HCT116 (cell line): Measurements from ENCODE around the gene AIMP1. TPM values are rescaled to one million over a fixed set of nuclear protein-coding genes. Genes with fewer than 3 reads are reported as not detected.

ENCODE experiments used
- ATAC-seq: fragments of 200-7000 bp; cut with Tn5 transposase; 2 replicates; pipeline ENCODE4 v1.9.1; 2020; ENCODE audit warnings: mild to moderate bottlenecking, moderate library complexity
- BruUV-seq: library from RNA; stranded (reverse); fragments of 400-500 nt; replicated peaks from 2 replicates; lab custom pipeline; 2021; lab: Mats Ljungman, UMichigan
- CTCF ChIA-PET: fragments of 300-600 bp; sonication (Branson Sonifier 250); formaldehyde crosslinking; loops from one replicate; lab custom pipeline; 2021; ENCODE audit warnings: antibody characterized with exemption; lab: Charles Lee
- POLR2A ChIA-PET: fragments of 300-600, 350-600 bp; sonication (Branson Sonifier 250); formaldehyde crosslinking; loops from one replicate; lab custom pipeline; 2021; ENCODE audit warnings: antibody characterized with exemption; lab: Charles Lee
- RAD21 ChIA-PET, 2 experiments: fragments of 300-600 bp; sonication (Branson Sonifier 250); formaldehyde crosslinking; loops; one replicate each; lab custom pipeline; 2023; ENCODE audit warnings: low total read pairs in 2 of 2; ENCODE audit not compliant: uncharacterized antibody in 2 of 2, unreplicated experiment in 2 of 2, low non-redundant PET in 1 of 2; lab: Charles Lee
- DNase-seq: peaks from one replicate; pipeline ENCODE4 v3.0.0-alpha.2; 2010; ENCODE audit warnings: low read depth, low spot score
- H2AFZ ChIP-seq: fragments of 200-600 bp; shearing (Covaris generic), sonication (generic); 2 replicates; pipeline ENCODE4 v1.6.1; 2017; ENCODE audit warnings: low read depth, mixed run types, mixed read lengths, antibody characterized with exemption, low read length; ENCODE audit not compliant: poor library complexity, severe bottlenecking
- H3K27ac ChIP-seq: 2 replicates; pipeline ENCODE4 v1.5.1; 2012; ENCODE audit warnings: low read depth, low read length
- H3K27me3 ChIP-seq: fragments of 200-600 bp; sonication (generic); 2 replicates; pipeline ENCODE4 v1.6.1; 2016; ENCODE audit warnings: mixed run types, low read length, mixed read lengths; ENCODE audit not compliant: insufficient read depth
- H3K36me3 ChIP-seq, 2 experiments: fragments of 200-500 bp in 1 of 2; fragments of 200-600 bp in 1 of 2; sonication (Bioruptor generic) in 1 of 2; sonication (generic) in 1 of 2; 2 replicates each; pipeline versions ENCODE4 v1.5.1 to v1.6.1; 2014 to 2016; ENCODE audit warnings: low read length in 2 of 2, inconsistent platforms in 1 of 2, mixed read lengths in 1 of 2, mixed run types in 1 of 2; ENCODE audit not compliant: insufficient read depth in 2 of 2, control insufficient read depth in 1 of 2
- H3K4me1 ChIP-seq, 2 experiments: fragments of 200-600 bp in 1 of 2; sonication (generic) in 1 of 2; 2 replicates each; pipeline versions ENCODE4 v1.5.1 to v1.6.1; 2012 to 2017; ENCODE audit warnings: low read length in 2 of 2, inconsistent platforms in 1 of 2, mild to moderate bottlenecking in 1 of 2, mixed read lengths in 1 of 2, mixed run types in 1 of 2, moderate library complexity in 1 of 2; ENCODE audit not compliant: insufficient read depth in 2 of 2, control insufficient read depth in 1 of 2
- H3K4me2 ChIP-seq: fragments of 200-600 bp; sonication (generic); 2 replicates; pipeline ENCODE4 v1.6.1; 2017; ENCODE audit warnings: mixed run types, low read length, mixed read lengths
- H3K4me3 ChIP-seq, 2 experiments: fragments of 200-600 bp in 1 of 2; sonication (generic) in 1 of 2; replicated peaks in 1 of 2; 2 replicates each; pipeline ENCODE4 v1.5.1; 2011 to 2016; ENCODE audit warnings: low read length in 2 of 2, control low read depth in 1 of 2, low read depth in 1 of 2, mild to moderate bottlenecking in 1 of 2, mixed read lengths in 1 of 2, mixed run types in 1 of 2
- H3K79me2 ChIP-seq: fragments of 200-600 bp; sonication (generic); 2 replicates; pipeline ENCODE4 v1.6.1; 2017; ENCODE audit warnings: mild to moderate bottlenecking, mixed run types, low read length, moderate library complexity, mixed read lengths; ENCODE audit not compliant: insufficient read depth
- H3K9ac ChIP-seq: fragments of 200-600 bp; sonication (generic); 2 replicates; pipeline ENCODE4 v1.6.1; 2016; ENCODE audit warnings: low read length, mixed read lengths
- H3K9me2 ChIP-seq: fragments of 200-600 bp; sonication (generic), shearing (Covaris generic); 2 replicates; pipeline ENCODE4 v1.6.1; 2017; ENCODE audit warnings: mixed run types, mild to moderate bottlenecking, moderate library complexity; ENCODE audit not compliant: insufficient read depth
- H3K9me3 ChIP-seq, 2 experiments: fragments of 200-500 bp in 1 of 2; fragments of 200-600 bp in 1 of 2; sonication (Bioruptor generic) in 1 of 2; sonication (generic) in 1 of 2; 2 replicates each; pipeline ENCODE4 v1.6.1; 2014 to 2017; ENCODE audit warnings: low read length in 2 of 2, mixed read lengths in 2 of 2, inconsistent platforms in 1 of 2, low read depth in 1 of 2, mild to moderate bottlenecking in 1 of 2, mixed run types in 1 of 2, moderate library complexity in 1 of 2; ENCODE audit not compliant: control insufficient read depth in 1 of 2, insufficient read depth in 1 of 2
- H4K20me1 ChIP-seq: fragments of 200-600 bp; sonication (generic), shearing (Covaris generic); 2 replicates; pipeline ENCODE4 v1.6.1; 2017; ENCODE audit warnings: mixed run types, mild to moderate bottlenecking, moderate library complexity; ENCODE audit not compliant: insufficient read depth
- CBX3 ChIP-seq: IDR thresholded peaks from 2 replicates; pipeline ENCODE4 v1.6.1; 2012; ENCODE audit warnings: low read depth
- CTCF ChIP-seq, 3 experiments: fragments of 200-600 bp in 1 of 3; sonication (generic) in 1 of 3; IDR thresholded peaks in 2 of 3; conservative IDR thresholded peaks in 1 of 3; 2 replicates each; pipeline ENCODE4 v1.5.1; 2012 to 2017; ENCODE audit warnings: low read depth in 2 of 3, low read length in 2 of 3, antibody characterized with exemption in 1 of 3, borderline replicate concordance in 1 of 3, control low read depth in 1 of 3, mild to moderate bottlenecking in 1 of 3, mixed read lengths in 1 of 3, mixed run types in 1 of 3, moderate library complexity in 1 of 3; ENCODE audit not compliant: insufficient read depth in 1 of 3
- ELF1 ChIP-seq: IDR thresholded peaks from 2 replicates; pipeline ENCODE4 v1.6.1; 2012; ENCODE audit warnings: low read depth, borderline replicate concordance
- EZH2 ChIP-seq: fragments of 200-600 bp; sonication (generic); IDR thresholded peaks from 2 replicates; pipeline ENCODE4 v1.6.1; 2017; ENCODE audit warnings: antibody characterized with exemption, mixed run types
- EZH2phosphoT487 ChIP-seq: fragments of 200-600 bp; IDR thresholded peaks from 2 replicates; pipeline ENCODE4 v1.6.1; 2018; ENCODE audit warnings: antibody characterized with exemption, borderline replicate concordance
- FOSL1 ChIP-seq: IDR thresholded peaks from 2 replicates; pipeline ENCODE4 v1.6.1; 2012; ENCODE audit warnings: low read depth
- JUND ChIP-seq: IDR thresholded peaks from 2 replicates; pipeline ENCODE4 v1.6.1; 2012
- MAX ChIP-seq: IDR thresholded peaks from 2 replicates; pipeline ENCODE4 v1.6.1; 2012
- POLR2A ChIP-seq: IDR thresholded peaks from 2 replicates; pipeline ENCODE4 v1.7.0; 2011; ENCODE audit warnings: borderline replicate concordance; ENCODE audit not compliant: insufficient read depth, insufficient read length; ENCODE audit errors: extremely low read depth
- POLR2AphosphoS5 ChIP-seq: IDR thresholded peaks from 2 replicates; pipeline ENCODE4 v1.6.1; 2011; ENCODE audit warnings: mild to moderate bottlenecking, low read depth, low read length, moderate library complexity
- REST ChIP-seq: IDR thresholded peaks from 2 replicates; pipeline ENCODE4 v1.6.1; 2012; ENCODE audit warnings: low read depth
- SRF ChIP-seq: IDR thresholded peaks from 2 replicates; pipeline ENCODE4 v1.6.1; 2012; ENCODE audit warnings: low read depth
- TCF7L2 ChIP-seq: IDR thresholded peaks from 2 replicates; pipeline ENCODE4 v1.7.0; 2011; ENCODE audit warnings: borderline replicate concordance, inconsistent platforms; ENCODE audit not compliant: insufficient read depth, insufficient read length; ENCODE audit errors: extremely low read depth
- ZBTB33 ChIP-seq: IDR thresholded peaks from 2 replicates; pipeline ENCODE4 v1.6.1; 2011; ENCODE audit warnings: mild to moderate bottlenecking, low read length, moderate library complexity; ENCODE audit not compliant: insufficient replicate concordance; ENCODE audit errors: extremely low read depth
- ZFX ChIP-seq: fragments of 450-650 bp; IDR thresholded peaks from 2 replicates; pipeline ENCODE4 v1.6.1; 2017
- ZNF274 ChIP-seq: fragments of 200-500 bp; sonication (Bioruptor generic); IDR thresholded peaks from 2 replicates; pipeline ENCODE4 v1.6.1; 2014; ENCODE audit warnings: mild to moderate bottlenecking, low read depth, low read length, inconsistent platforms
- intact Hi-C: fragments of 100-400 bp; cut with micrococcal nuclease; formaldehyde crosslinking; loops from 2 replicates; pipeline ENCODE4 v1.10.0; 2022
- total RNA-seq: library from RNA; stranded (reverse); gene quantifications from one replicate; pipeline ENCODE4 v1.2.1, GENCODE V29; 2021; ENCODE audit not compliant: unreplicated experiment

AIMP1 gene
- total RNA-seq, 1 experiment from 2014 or later, result 67.4 TPM

- intact Hi-C loops, result no loop called here
- no peaks in the 10 kb centered on the region for H3K9me3 ChIP-seq
- peaks cover under 1 to 4% of the 10 kb centered on the region in 2 experiments; a peak in 2 of 4 replicates for H3K36me3 ChIP-seq
- no peak overlapping the region for H3K4me3 ChIP-seq
- no peak overlapping the region for H2AFZ ChIP-seq
- ChIA-PET CTCF (interaction anchor here (0.9 kb wide), 1 partner anchor 8 kb away, joined by 3 read pairs; no protein-coding TSS in a partner anchor), POLR2A (no interaction called here), RAD21 (no interaction called here)
- H3K9me2 ChIP-seq, result no peaks in the 10 kb centered on the region
- H4K20me1 ChIP-seq, result 0 out of 2 replicates have a peak, but pooled peaks cover 4% of the 10 kb centered on the region
- no peak for DNase-seq
- H3K4me2 ChIP-seq, result no peak overlapping the region
- no TSS peak for BruUV-seq
- H3K27ac ChIP-seq, result no peak overlapping the region
- H3K9ac ChIP-seq, result no peak overlapping the region
- no peak for ATAC-seq
- H3K4me1 ChIP-seq, result peaks cover 5 to 8% of the 10 kb centered on the region in 2 experiments; a peak in 3 of 4 replicates
- TF ChIP-seq FOSL1 (no peak), ZFX (no peak), EZH2 (no peak), CBX3 (no peak), REST (no peak), JUND (no peak), POLR2A (no peak), ZNF274 (no peak), ELF1 (no peak), EZH2phosphoT487 (no peak), MAX (no peak), ZBTB33 (no peak), TCF7L2 (no peak), SRF (no peak), CTCF (IDR thresholded peaks at IDR 0.05 in 2 of 3, conservative IDR thresholded peaks at IDR 0.05 in 1 of 3; ENCODE audit: borderline replicate concordance in 1 of 3, insufficient read depth in 1 of 3, low read depth in 2 of 3, low read length in 2 of 3) (no peak), POLR2AphosphoS5 (no peak)
- peaks cover 85% of the 10 kb centered on the region for H3K79me2 ChIP-seq
- no peaks in the 10 kb centered on the region for H3K27me3 ChIP-seq
Measured at GRCh38 chr4:106320235-106320634, 3.9 kb downstream of the AIMP1 start.
